ENCODE results near the gene DDIT3.

Gene DDIT3

DNA sequence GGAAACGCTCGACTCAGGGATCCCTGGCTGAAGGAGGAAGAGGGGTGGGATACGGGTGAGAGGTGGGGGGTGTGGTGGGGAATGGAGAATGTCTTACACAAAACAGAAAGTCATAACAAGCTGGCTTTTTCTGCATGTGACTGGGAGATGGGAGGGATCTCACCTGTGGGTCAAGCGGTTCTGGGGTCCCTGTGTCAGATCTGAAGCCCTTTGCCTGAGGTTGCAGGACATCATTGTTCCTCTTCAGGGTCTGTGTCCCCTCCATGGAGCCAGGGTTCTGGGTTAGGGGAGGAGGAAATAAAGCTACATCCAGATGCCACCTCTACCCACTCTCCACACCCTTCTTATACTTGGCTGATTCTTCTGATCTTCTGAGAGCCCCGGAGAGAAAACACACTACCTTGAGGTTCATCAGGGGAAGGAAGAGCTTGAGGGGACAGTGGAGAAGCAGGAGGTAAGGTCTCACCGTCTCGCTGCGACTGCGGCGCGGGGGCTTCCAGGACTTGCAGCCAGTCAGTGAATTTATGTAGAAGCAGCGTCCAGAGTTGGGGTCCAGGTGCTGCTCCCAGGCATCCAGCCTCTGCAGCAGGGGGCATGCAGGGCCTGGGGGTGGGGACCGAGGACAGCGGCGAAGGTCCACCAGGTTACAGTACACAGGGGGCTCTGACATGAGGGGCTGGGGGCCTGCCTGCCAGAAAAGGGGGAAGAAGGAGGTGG lies 43.2 kb downstream of the DDIT3 start:
- H3K36me3 ChIP-seq (replicated peaks), result no peaks in the 10 kb centered on the region
- H3K27ac ChIP-seq, result no peak overlapping the region
- DNase-seq, result no peak
- no peak overlapping the region for H3K4me3 ChIP-seq (ENCODE audit: low read depth, low read length)
- H3K27me3 ChIP-seq (replicated peaks), result peaks cover 42% of the 10 kb centered on the region
- no peak for TF ChIP-seq CTCF (IDR thresholded peaks at IDR 0.05; ENCODE audit: low read depth, low read length, missing control alignments)
- in situ Hi-C loops (cut with HindIII; ENCODE audit: low pct_ligation_motif_present, low sequenced_read_pairs), result no loop called here

GRCh38 chr12:57476162-57476992 lies 43.9 kb downstream of the DDIT3 start:
- TF ChIP-seq CTCF (IDR thresholded peaks at IDR 0.05; ENCODE audit: low read depth, low read length, missing control alignments), result peak; percentile 45
- Histone ChIP-seq H3K27me3 (replicated peaks) (peaks cover 47% of the 10 kb centered on the region), H3K27ac (no peak overlapping the region), H3K36me3 (replicated peaks) (no peaks in the 10 kb centered on the region), H3K4me3 (ENCODE audit: low read depth, low read length) (no peak overlapping the region)
- in situ Hi-C loops (cut with HindIII; ENCODE audit: low pct_ligation_motif_present, low sequenced_read_pairs), result no loop called here
- no peak for DNase-seq

- Histone ChIP-seq H3K27me3 (replicated peaks) (peaks cover 48% of the 10 kb centered on the region), H3K4me3 (ENCODE audit: low read depth, low read length) (peak overlapping the region; percentile 29), H3K27ac (no peak overlapping the region), H3K36me3 (replicated peaks) (no peaks in the 10 kb centered on the region)
- in situ Hi-C loops (cut with HindIII; ENCODE audit: low pct_ligation_motif_present, low sequenced_read_pairs), result no loop called here
- DNase-seq, result no peak
- no peak for TF ChIP-seq CTCF (IDR thresholded peaks at IDR 0.05; ENCODE audit: low read depth, low read length, missing control alignments)
These were observed 44.8 kb downstream of the DDIT3 start for GRCh38 chr12:57475271-57476161.

- Histone ChIP-seq H3K27me3 (replicated peaks) (peaks cover 48% of the 10 kb centered on the region), H3K36me3 (replicated peaks) (no peaks in the 10 kb centered on the region), H3K27ac (no peak overlapping the region), H3K4me3 (ENCODE audit: low read depth, low read length) (no peak overlapping the region)
- no peak for DNase-seq
- no peak for TF ChIP-seq CTCF (IDR thresholded peaks at IDR 0.05; ENCODE audit: low read depth, low read length, missing control alignments)
- in situ Hi-C loops (cut with HindIII; ENCODE audit: low pct_ligation_motif_present, low sequenced_read_pairs), result no loop called here
These were observed 45.5 kb downstream of the DDIT3 start for GRCh38 chr12:57474862-57475261.

DNA sequence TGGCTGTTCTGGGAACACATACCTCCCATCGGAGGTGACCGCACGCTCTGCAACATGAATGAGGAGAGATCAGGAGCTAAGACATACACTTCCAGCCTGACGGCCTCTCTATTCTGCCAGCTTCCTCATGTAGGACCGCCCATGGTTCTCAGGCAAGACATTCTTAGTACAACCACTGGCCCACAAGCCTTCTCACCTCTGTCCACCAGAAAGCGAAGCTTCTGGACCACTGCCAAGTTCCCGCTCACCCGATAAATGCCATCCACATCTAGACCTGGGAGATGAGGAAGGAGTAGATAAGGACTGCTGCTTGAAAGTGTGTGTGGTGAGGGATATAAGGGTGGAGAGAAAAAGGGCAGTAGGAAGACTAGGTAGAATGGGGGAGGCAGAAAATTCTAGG lies 45.9 kb downstream of the DDIT3 start:
- Histone ChIP-seq H3K36me3 (replicated peaks) (no peaks in the 10 kb centered on the region), H3K4me3 (ENCODE audit: low read depth, low read length) (no peak overlapping the region), H3K27ac (no peak overlapping the region), H3K27me3 (replicated peaks) (peaks cover 48% of the 10 kb centered on the region)
- TF ChIP-seq CTCF (IDR thresholded peaks at IDR 0.05; ENCODE audit: low read depth, low read length, missing control alignments), result no peak
- in situ Hi-C loops (cut with HindIII; ENCODE audit: low pct_ligation_motif_present, low sequenced_read_pairs), result no loop called here
- DNase-seq, result no peak

Measured in brain microvascular endothelial cell (primary cell).